GM12878 (cell line): Measurements from ENCODE around the gene TMED7. TPM values are rescaled to one million over a fixed set of nuclear protein-coding genes. Genes with fewer than 3 reads are reported as not detected.

Experiments
- ASH2L ChIP-seq: fragments of 300-600, 200-600 bp; sonication (generic); IDR thresholded peaks from 2 replicates; pipeline ENCODE4 v1.6.1; 2017; ENCODE audit warnings: low read depth, mild to moderate bottlenecking, borderline replicate concordance
- BACH1 ChIP-seq: fragments of 450-650 bp; IDR thresholded peaks from 2 replicates; pipeline ENCODE4 v1.6.1; 2017; ENCODE audit warnings: mild to moderate bottlenecking, borderline replicate concordance
- BRCA1 ChIP-seq: IDR thresholded peaks from 2 replicates; pipeline ENCODE4 v1.6.1; 2011; ENCODE audit warnings: low read depth, low read length, improper control_type of control experiment
- CBX3 ChIP-seq: fragments of 200-600 bp; sonication (generic); IDR thresholded peaks from 2 replicates; pipeline ENCODE4 v1.6.1; 2016; ENCODE audit warnings: low read depth, borderline replicate concordance
- CREB1 ChIP-seq: IDR thresholded peaks from 2 replicates; pipeline ENCODE4 v1.6.1; 2012; ENCODE audit warnings: low read depth, mild to moderate bottlenecking, inconsistent platforms
- CREM ChIP-seq: IDR thresholded peaks from 2 replicates; pipeline ENCODE4 v1.6.1; 2014; ENCODE audit warnings: antibody characterized with exemption, low read depth
- CUX1 ChIP-seq: IDR thresholded peaks from 2 replicates; pipeline ENCODE4 v1.6.1; 2012; ENCODE audit warnings: improper control_type of control experiment, low read depth, low read length; ENCODE audit not compliant: insufficient replicate concordance
- HDAC6 ChIP-seq: fragments of 200-600 bp; sonication (generic); IDR thresholded peaks from one replicate; pipeline ENCODE4 v1.8.0; 2017; ENCODE audit warnings: antibody characterized with exemption; ENCODE audit not compliant: unreplicated experiment
- MLLT1 ChIP-seq: fragments of 450-650 bp; IDR thresholded peaks from 2 replicates; pipeline ENCODE4 v1.6.1; 2016; ENCODE audit warnings: mild to moderate bottlenecking
- MTA2 ChIP-seq: fragments of 450-650 bp; IDR thresholded peaks from 2 replicates; pipeline ENCODE4 v1.6.1; 2016; ENCODE audit warnings: low read depth, mild to moderate bottlenecking, moderate library complexity
- PAX8 ChIP-seq: fragments of 450-650 bp; IDR thresholded peaks from 2 replicates; pipeline ENCODE4 v1.6.1; 2017; ENCODE audit warnings: mild to moderate bottlenecking, moderate library complexity
- PML ChIP-seq: IDR thresholded peaks from 2 replicates; pipeline ENCODE4 v1.6.1; 2012; ENCODE audit warnings: low read length, inconsistent platforms
- RCOR1 ChIP-seq: conservative IDR thresholded peaks from 2 replicates; pipeline ENCODE4 v1.6.1; 2012; ENCODE audit warnings: low read depth, low read length, improper control_type of control experiment
- RUNX3 ChIP-seq: IDR thresholded peaks from 2 replicates; pipeline ENCODE4 v1.6.1; 2012; ENCODE audit warnings: low read length, inconsistent platforms
- SMARCA5 ChIP-seq: fragments of 450-650 bp; IDR thresholded peaks from 2 replicates; pipeline ENCODE4 v1.6.1; 2017; ENCODE audit warnings: mild to moderate bottlenecking
- SPI1 ChIP-seq: IDR thresholded peaks from 2 replicates; pipeline ENCODE4 v1.6.1; 2011; ENCODE audit warnings: low read depth, mild to moderate bottlenecking, low read length, moderate library complexity, borderline replicate concordance; ENCODE audit not compliant: insufficient read depth
- USF2 ChIP-seq: IDR thresholded peaks from 2 replicates; pipeline ENCODE4 v1.6.1; 2011; ENCODE audit warnings: low read depth, low read length, improper control_type of control experiment, borderline replicate concordance
- YY1 ChIP-seq: IDR thresholded peaks from 2 replicates; pipeline ENCODE4 v1.6.1; 2011; ENCODE audit warnings: low read depth, mild to moderate bottlenecking, low read length
- ZBED1 ChIP-seq: IDR thresholded peaks from 2 replicates; pipeline ENCODE4 v1.6.1; 2016; ENCODE audit warnings: borderline replicate concordance
- ZBTB33 ChIP-seq: fragments of 450-650 bp; IDR thresholded peaks from 2 replicates; pipeline ENCODE4 v1.6.1; 2017; ENCODE audit warnings: mild to moderate bottlenecking
- ZNF24 ChIP-seq: fragments of 450-650 bp; IDR thresholded peaks from 2 replicates; pipeline ENCODE4 v1.6.1; 2017; ENCODE audit warnings: antibody characterized with exemption, mild to moderate bottlenecking
- polyA plus RNA-seq, 11 experiments: library from polyadenylated mRNA; depleted of rRNA in 4 of 11; unstranded in 6 of 11; stranded (reverse) in 5 of 11; fragments of >200 nt; fragmentation: Nextera tagmentation in 4 of 11; fragmentation: Illumina TruSeq in 1 of 11; extraction: Ambion mirVana in 4 of 11; extraction: Trizol in 1 of 11; gene quantifications; 1 replicate in 1 of 11; 2 replicates in 10 of 11; pipeline versions ENCODE4 v1.2.1 to v1.2.3, GENCODE V29; 2011 to 2016; ENCODE audit warnings: inconsistent platforms in 2 of 11, missing spikeins in 2 of 11, low read depth in 1 of 11
- total RNA-seq, 4 experiments: library from RNA; depleted of rRNA in 3 of 4; stranded (reverse); fragments of >200 nt in 3 of 4; fragmentation: Illumina TruSeq in 1 of 4; extraction: Trizol in 1 of 4; gene quantifications; 2 replicates each; pipeline versions ENCODE4 v1.2.1 to v1.2.3, GENCODE V29; 2013 to 2021

The TMED7 gene
- total and polyA plus RNA-seq, 10 of the 15 experiments (the other 5 are each of a cell fraction or from before 2014, with no cell fraction given), result 8.0 to 37.3 (median 25.2) TPM

GRCh38 chr5:115625579-115626444 is at the start of gene TMED7 (continued):
- TF ChIP-seq USF2 (no peak; the same call in 1 of the 2 replicates), CREB1 (peak; percentile 85), CREM (peak; percentile 61; the same call in 1 of the 2 replicates), ZBTB33 (0 out of 2 replicates have a peak, but pooled peaks have one; percentile 15), HDAC6 (no peak), PML (0 out of 2 replicates have a peak, but pooled peaks have one; percentile 55), BRCA1 (no peak), BACH1 (peak; percentile 44; the same call in 1 of the 2 replicates), RUNX3 (peak; percentile 74), SPI1 (no peak), SMARCA5 (0 out of 2 replicates have a peak, but pooled peaks have one; percentile 76), RCOR1 (0 out of 2 replicates have a peak, but pooled peaks have one; percentile 71), MLLT1 (0 out of 2 replicates have a peak, but pooled peaks have one; percentile 72), CUX1 (no peak), YY1 (peak; percentile 21; the same call in 1 of the 2 replicates), PAX8 (no peak), CBX3 (no peak), MTA2 (peak; percentile 67), ASH2L (no peak; the same call in 1 of the 2 replicates), ZBED1 (no peak), ZNF24 (0 out of 2 replicates have a peak, but pooled peaks have one; percentile 29)
